ENCODE measurements around the gene SLC35D1. TPM values are rescaled to one million over a fixed set of nuclear protein-coding genes. Genes with fewer than 3 reads are reported as not detected.

SLC35D1 gene
- total and polyA plus RNA-seq, 9 of the 15 experiments (the other 6 are each of a cell fraction or from before 2014, with no cell fraction given), result 2.3 to 10.4 (median 6.4) TPM

GRCh38 chr1:67053785-67054772 lies at the start of gene SLC35D1 (continued):
- TF ChIP-seq MYC (IDR thresholded peaks at IDR 0.05; ENCODE audit: low read depth, low read length) (peak; percentile 62), MYC (CRISPR knock-in tag; IDR thresholded peaks at IDR 0.05; ENCODE audit: borderline replicate concordance, low read depth) (peak; percentile 42; the same call in 1 of the 2 replicates), ZNF395 (CRISPR knock-in tag; IDR thresholded peaks at IDR 0.05) (peak; percentile 95), GTF2B (IDR thresholded peaks at IDR 0.05; ENCODE audit: extremely low read depth, insufficient read length) (no peak), PYGO2 (tag; IDR thresholded peaks at IDR 0.05) (no peak), ZBTB9 (CRISPR knock-in tag; IDR thresholded peaks at IDR 0.05) (peak; percentile 68), TAF9B (IDR thresholded peaks at IDR 0.05; ENCODE audit: partially characterized antibody) (peak; percentile 61), MYBL2 (IDR thresholded peaks at IDR 0.05; ENCODE audit: low read depth) (no peak), MYBL2 (CRISPR knock-in tag; IDR thresholded peaks at IDR 0.05; ENCODE audit: borderline replicate concordance) (no peak), ZNF512 (tag; IDR thresholded peaks at IDR 0.05) (no peak), PTRF (tag; IDR thresholded peaks at IDR 0.05) (no peak), NR2C2 (CRISPR knock-in tag; IDR thresholded peaks at IDR 0.05) (no peak), NR2C2 (tag; IDR thresholded peaks at IDR 0.05) (peak; percentile 93), ETV6 (IDR thresholded peaks at IDR 0.05; ENCODE audit: borderline replicate concordance in 1 of 2, low read depth in 2 of 2, low read length in 1 of 2) (no peak), ETV6 (CRISPR knock-in tag; IDR thresholded peaks at IDR 0.05; ENCODE audit: borderline replicate concordance) (no peak), ZNF280B (CRISPR knock-in tag; IDR thresholded peaks at IDR 0.05) (no peak), ZNF311 (CRISPR knock-in tag; IDR thresholded peaks at IDR 0.05) (no peak), NCOA1 (IDR thresholded peaks at IDR 0.05; ENCODE audit: low read depth) (0 out of 2 replicates have a peak, but pooled peaks have one; percentile 42), ZNF212 (CRISPR knock-in tag; IDR thresholded peaks at IDR 0.05) (no peak)
